CD4-positive, alpha-beta T cell treated with Interleukin-4 for 1 hour (primary cell): ENCODE data around the gene MID2.
"Not testable (repeated sequence)": the region's sequence is repeated elsewhere in the genome, so short reads cannot be mapped to it uniquely, and the experiment has no call there.

Source experiments
- DNase-seq, 2 donors: peaks; one replicate each; pipeline ENCODE4 v3.0.0-alpha.2; 2020 to 2022

The MID2 gene

GRCh38 chrX:107825698-107826237 lies at the start of gene MID2:
MID2 (plus strand) TSS chrX:107825866; CDS start chrX:107826427, 561 bp downstream.
- DNase-seq = peak; percentile 42 to 55

- DNase-seq = peak; percentile 86
These were observed 48.8 kb upstream of the MID2 start for GRCh38 chrX:107776649-107777535.

GRCh38 chrX:107777536-107777832 lies 48.2 kb upstream of the MID2 start, which contains the start of gene NCBP2L:
NCBP2L (plus strand) TSS chrX:107777733; CDS start chrX:107794221, 16,488 bp downstream.
- no peak for DNase-seq

GRCh38 chrX:107780525-107780924 lies 45.1 kb upstream of the MID2 start:
- DNase-seq = no peak

- no peak for DNase-seq
These were observed 37.8 kb upstream of the MID2 start for GRCh38 chrX:107787827-107788226.

- DNase-seq = no peak
These were observed 21.2 kb upstream of the MID2 start for GRCh38 chrX:107804427-107804826.

GRCh38 chrX:107805179-107805578 lies 20.5 kb upstream of the MID2 start:
- DNase-seq = no peak

- DNase-seq = not testable (repeated sequence)
These were observed 15.6 kb upstream of the MID2 start for GRCh38 chrX:107810053-107810452.

GRCh38 chrX:107818900-107819521 lies 6.7 kb upstream of the MID2 start:
- DNase-seq = no peak

GRCh38 chrX:107823042-107823441 lies 2.6 kb upstream of the MID2 start:
- DNase-seq = no peak

GRCh38 chrX:107823456-107823855 lies 2.2 kb upstream of the MID2 start:
- DNase-seq = no peak

GRCh38 chrX:107826238-107827029 lies 768 bp downstream of the MID2 start:
- peak; percentile 11 to 44 for DNase-seq

GRCh38 chrX:107827030-107827831 lies 1.6 kb downstream of the MID2 start:
- no peak for DNase-seq

GRCh38 chrX:107827852-107828251 lies 2.2 kb downstream of the MID2 start:
- DNase-seq = no peak

- DNase-seq = no peak
These were observed 4.2 kb downstream of the MID2 start for GRCh38 chrX:107829878-107830277.

GRCh38 chrX:107831071-107831730 lies 5.5 kb downstream of the MID2 start:
- DNase-seq = no peak

- DNase-seq = no peak
These were observed 8.9 kb downstream of the MID2 start for GRCh38 chrX:107834275-107835201.

- no peak for DNase-seq
These were observed 11.3 kb downstream of the MID2 start for GRCh38 chrX:107836958-107837357.

GRCh38 chrX:107840971-107841370 lies 15.3 kb downstream of the MID2 start:
- DNase-seq = no peak

GRCh38 chrX:107842715-107843400 lies 17.2 kb downstream of the MID2 start:
- no peak for DNase-seq
